Endothelial cell of umbilical vein (primary cell): ENCODE data around the gene RFNG. TPM values are rescaled to one million over a fixed set of nuclear protein-coding genes. Genes with fewer than 3 reads are reported as not detected.

ENCODE experiments used
- BruUV-seq: library from RNA; stranded (reverse); fragments of 400-500 nt; replicated peaks from 2 replicates; lab custom pipeline; 2021; lab: Mats Ljungman, UMichigan
- CTCF ChIA-PET: fragments of 300-600, 350-600 bp; sonication (Branson Sonifier 250); formaldehyde crosslinking; loops from one replicate; lab custom pipeline; 2021; ENCODE audit warnings: antibody characterized with exemption, inconsistent platforms; lab: Charles Lee
- POLR2A ChIA-PET: fragments of 300-600, 350-600 bp; sonication (Branson Sonifier 250); formaldehyde crosslinking; loops from one replicate; lab custom pipeline; 2021; ENCODE audit warnings: antibody characterized with exemption, inconsistent platforms; lab: Charles Lee
- DNase-seq: peaks from one replicate; pipeline ENCODE4 v3.0.0-alpha.2; 2011; ENCODE audit warnings: low read depth, low spot score
- FAIRE-seq: peaks from 2 replicates; lab custom pipeline; 2011; peaks lifted over from hg19 to GRCh38; lab: Jason Lieb, UNC
- H2AFZ ChIP-seq: 2 replicates; pipeline ENCODE4 v1.6.0; 2012; ENCODE audit warnings: low read depth, low read length, control low read depth, inconsistent platforms
- H3K27ac ChIP-seq: 2 replicates; pipeline ENCODE4 v1.5.1; 2011; ENCODE audit warnings: low read depth, mild to moderate bottlenecking, control low read depth, low read length, moderate library complexity; ENCODE audit not compliant: insufficient read depth
- H3K27me3 ChIP-seq, 2 experiments: 2 replicates each; pipeline versions ENCODE4 v1.6.0 to v1.6.1; 2011; ENCODE audit warnings: low read length in 2 of 2, mixed read lengths in 1 of 2; ENCODE audit not compliant: control insufficient read depth in 2 of 2, insufficient read depth in 2 of 2
- H3K36me3 ChIP-seq, 2 experiments: 2 replicates in 1 of 2; 3 replicates in 1 of 2; pipeline ENCODE4 v1.5.1; 2011; ENCODE audit warnings: low read length in 2 of 2, mild to moderate bottlenecking in 1 of 2, moderate library complexity in 1 of 2; ENCODE audit not compliant: control insufficient read depth in 2 of 2, insufficient read depth in 2 of 2; ENCODE audit errors: extremely low read depth in 1 of 2
- H3K4me1 ChIP-seq: 3 replicates; pipeline ENCODE4 v1.5.1; 2011; ENCODE audit warnings: mild to moderate bottlenecking, low read length; ENCODE audit not compliant: control insufficient read depth, insufficient read depth; ENCODE audit errors: extremely low read depth
- H3K4me2 ChIP-seq: 2 replicates; pipeline ENCODE4 v1.6.1; 2011; ENCODE audit warnings: low read length, control low read depth, mixed read lengths; ENCODE audit not compliant: insufficient read depth
- H3K4me3 ChIP-seq, 3 experiments: fragments of 200-600 bp in 1 of 3; sonication (generic), shearing (Covaris generic) in 1 of 3; replicated peaks in 1 of 3; 2 replicates each; pipeline ENCODE4 v1.5.1; 2011 to 2016; ENCODE audit warnings: control low read depth in 3 of 3, low read length in 3 of 3, mild to moderate bottlenecking in 2 of 3, inconsistent platforms in 1 of 3, low read depth in 1 of 3, moderate library complexity in 1 of 3; ENCODE audit not compliant: insufficient read depth in 1 of 3
- H3K79me2 ChIP-seq: 2 replicates; pipeline ENCODE4 v1.6.0; 2012; ENCODE audit warnings: low read length, inconsistent platforms; ENCODE audit not compliant: control insufficient read depth, insufficient read depth
- H3K9ac ChIP-seq: replicated peaks from 2 replicates; pipeline ENCODE3; 2011; ENCODE audit warnings: low read length, control low read depth; ENCODE audit not compliant: insufficient read depth; ENCODE audit errors: extremely low read depth
- H3K9me1 ChIP-seq: replicated peaks from 3 replicates; pipeline ENCODE4 v1.6.0; 2011; ENCODE audit warnings: mild to moderate bottlenecking, low read length; ENCODE audit not compliant: control insufficient read depth, insufficient read depth; ENCODE audit errors: extremely low read depth
- H3K9me3 ChIP-seq: replicated peaks from 2 replicates; pipeline ENCODE4 v1.5.1; 2012; ENCODE audit warnings: low read length, inconsistent platforms; ENCODE audit not compliant: control insufficient read depth, insufficient read depth
- H4K20me1 ChIP-seq: replicated peaks from 2 replicates; pipeline ENCODE3; 2011; ENCODE audit warnings: mild to moderate bottlenecking, low read length; ENCODE audit not compliant: control insufficient read depth, insufficient read depth; ENCODE audit errors: extremely low read depth
- EZH2 ChIP-seq: IDR thresholded peaks from 2 replicates; pipeline ENCODE4 v1.6.1; 2012; ENCODE audit warnings: borderline replicate concordance, low read depth, mild to moderate bottlenecking, moderate library complexity, low read length, inconsistent platforms; ENCODE audit not compliant: severe bottlenecking
- FOS ChIP-seq: IDR thresholded peaks from 2 replicates; pipeline ENCODE4 v1.6.1; 2011; ENCODE audit warnings: mild to moderate bottlenecking, low read length, moderate library complexity, borderline replicate concordance; ENCODE audit not compliant: insufficient read depth
- GATA2 ChIP-seq: IDR thresholded peaks from 2 replicates; pipeline ENCODE4 v1.7.0; 2011; ENCODE audit warnings: low read depth, mild to moderate bottlenecking, moderate library complexity, mixed read lengths, low read length; ENCODE audit not compliant: insufficient read length, insufficient read depth
- JUN ChIP-seq: IDR thresholded peaks from 2 replicates; pipeline ENCODE4 v1.6.1; 2011; ENCODE audit warnings: borderline replicate concordance, low read depth; ENCODE audit not compliant: insufficient read length, insufficient read depth
- MAX ChIP-seq: IDR thresholded peaks from 2 replicates; pipeline ENCODE4 v1.6.1; 2011; ENCODE audit not compliant: insufficient read depth, insufficient read length
- MYC ChIP-seq: IDR thresholded peaks from one replicate; pipeline ENCODE4 v1.6.1; 2011; ENCODE audit warnings: mild to moderate bottlenecking, low read depth, low read length
- POLR2A ChIP-seq: IDR thresholded peaks from 2 replicates; pipeline ENCODE4 v1.6.1; 2012; ENCODE audit warnings: low read depth, mild to moderate bottlenecking, control low read depth, low read length
- POLR2AphosphoS5 ChIP-seq: IDR thresholded peaks from 2 replicates; pipeline ENCODE4 v1.6.1; 2012; ENCODE audit warnings: low read depth, mild to moderate bottlenecking, control low read depth, low read length, moderate library complexity; ENCODE audit not compliant: insufficient read depth
- dilution Hi-C: fragments of 300-500 bp; cut with MboI; formaldehyde crosslinking; loops from one replicate; pipeline ENCODE4 v1.15.0; 2019; ENCODE audit warnings: low sequenced_read_pairs; ENCODE audit not compliant: extremely low pct_ligation_motif_present
- intact Hi-C: fragments of 100-400 bp; cut with micrococcal nuclease; formaldehyde crosslinking; loops from one replicate; pipeline ENCODE4 v1.10.0; 2022
- polyA plus RNA-seq, 4 experiments: library from polyadenylated mRNA; depleted of rRNA in 3 of 4; stranded (reverse) in 3 of 4; unstranded in 1 of 4; fragments of >200 nt; gene quantifications; 2 replicates each; pipeline versions ENCODE4 v1.2.1 to v1.2.3, GENCODE V29; 2011 to 2012; ENCODE audit warnings: missing spikeins in 1 of 4
- total RNA-seq: library from RNA; stranded (reverse); gene quantifications from 2 replicates; pipeline ENCODE4 v1.2.3, GENCODE V29; 2021

The RFNG gene
- total and polyA plus RNA-seq, 2 donors (not counting 3 experiments of a cell fraction or from before 2014, with no cell fraction given): 33.7 to 40.0 TPM

GRCh38 chr17:82083533-82084359 lies 32.1 kb upstream of the RFNG start:
- Histone ChIP-seq H2AFZ (no peak overlapping the region), H3K27me3 (no peaks in the 10 kb centered on the region), H3K27ac (no peak overlapping the region), H3K4me3 (no peak overlapping the region), H3K4me2 (no peak overlapping the region), H3K9ac (no peak overlapping the region), H3K36me3 (peaks cover 45 to 86% of the 10 kb centered on the region in 2 experiments), H3K9me1 (no peaks in the 10 kb centered on the region), H4K20me1 (no peaks in the 10 kb centered on the region), H3K4me1 (no peaks in the 10 kb centered on the region), H3K79me2 (peaks cover 3% of the 10 kb centered on the region), H3K9me3 (no peaks in the 10 kb centered on the region)
- DNase-seq (no peak), FAIRE-seq (no peak)
- ChIA-PET CTCF (no interaction called here), POLR2A (no interaction called here)
- TF ChIP-seq EZH2 (no peak), POLR2A (no peak), GATA2 (no peak), MYC (no peak), POLR2AphosphoS5 (no peak), JUN (no peak), MAX (no peak)
- intact Hi-C loops: no loop called here
- BruUV-seq: no TSS peak
- dilution Hi-C loops: no loop called here

GRCh38 chr17:82083009-82083408 lies 31.4 kb upstream of the RFNG start:
- H3K36me3 ChIP-seq: peaks cover 41 to 78% of the 10 kb centered on the region in 2 experiments
- CTCF ChIA-PET: no interaction called here
- H3K27me3 ChIP-seq: no peaks in the 10 kb centered on the region
- TF ChIP-seq JUN (no peak), FOS (no peak), MAX (no peak)
- H3K9me1 ChIP-seq: no peaks in the 10 kb centered on the region
- FAIRE-seq (no peak), DNase-seq (no peak)
- no peaks in the 10 kb centered on the region for H3K4me1 ChIP-seq
- no peaks in the 10 kb centered on the region for H4K20me1 ChIP-seq
- H3K27ac ChIP-seq: no peak overlapping the region
- H3K9ac ChIP-seq: no peak overlapping the region
- intact Hi-C loops (no loop called here), dilution Hi-C loops (no loop called here)
- H3K79me2 ChIP-seq: peaks cover 3% of the 10 kb centered on the region
- H3K4me3 ChIP-seq: no peak overlapping the region
- H2AFZ ChIP-seq: no peak overlapping the region
- no peaks in the 10 kb centered on the region for H3K9me3 ChIP-seq
- POLR2A ChIA-PET: no interaction called here
- no TSS peak for BruUV-seq
- H3K4me2 ChIP-seq: no peak overlapping the region
